T-cell (primary cell): ENCODE results near the gene CALR. TPM values are rescaled to one million over a fixed set of nuclear protein-coding genes. Genes with fewer than 3 reads are reported as not detected.
A peak's percentile ranks its signal among the peaks of the same experiment; 100 is the strongest.

Source experiments
- ATAC-seq, 4 experiments: fragments of 200-7000 bp in 3 of 4; fragments of 150-1000 bp in 1 of 4; cut with Tn5 transposase; replicated peaks in 1 of 4; 1 replicate in 3 of 4; 2 replicates in 1 of 4; pipeline ENCODE4 v1.10.0; 2021; ENCODE audit warnings: moderate library complexity in 3 of 4, mild to moderate bottlenecking in 2 of 4, moderate number of reproducible peaks in 1 of 4
- CTCF ChIA-PET, 2 donors: fragments of 300-600 bp; sonication (Branson Sonifier 250); formaldehyde crosslinking; loops; one replicate each; lab custom pipeline; 2022; ENCODE audit warnings: antibody characterized with exemption in 2 of 2; lab: Charles Lee
- POLR2A ChIA-PET, 2 donors: fragments of 300-600 bp; sonication (Branson Sonifier 250); formaldehyde crosslinking; loops; one replicate each; lab custom pipeline; 2022; ENCODE audit warnings: antibody characterized with exemption in 2 of 2; lab: Charles Lee
- DNase-seq, 35 experiments: peaks; one replicate each; pipeline versions ENCODE4 v3.0.0 to v3.0.0-alpha.2; 2013 to 2023
- H3K27ac ChIP-seq: one replicate; pipeline ENCODE4 v1.5.1; 2013; ENCODE audit warnings: low read length
- H3K27me3 ChIP-seq, 2 experiments: replicated peaks in 1 of 2; 1 replicate in 1 of 2; 2 replicates in 1 of 2; pipeline versions ENCODE4 v1.6.1 to v1.7.0; 2013; ENCODE audit warnings: low read length in 1 of 2, mixed read lengths in 1 of 2; ENCODE audit not compliant: control insufficient read depth in 2 of 2, insufficient read depth in 2 of 2; ENCODE audit errors: extremely low read depth in 1 of 2
- H3K36me3 ChIP-seq, 2 donors: 1 replicate in 1 of 2; 2 replicates in 1 of 2; pipeline versions ENCODE4 v1.6.1 to v1.7.0; 2013; ENCODE audit warnings: low read length in 1 of 2; ENCODE audit not compliant: control insufficient read depth in 2 of 2, insufficient read depth in 1 of 2; ENCODE audit errors: extremely low read depth in 1 of 2
- H3K4me1 ChIP-seq, 2 experiments: 1 replicate in 1 of 2; 2 replicates in 1 of 2; pipeline versions ENCODE4 v1.6.1 to v1.7.0; 2013; ENCODE audit warnings: low read length in 2 of 2, mixed read lengths in 1 of 2; ENCODE audit not compliant: insufficient read depth in 2 of 2, control insufficient read depth in 1 of 2; ENCODE audit errors: extremely low read depth in 1 of 2
- H3K4me3 ChIP-seq, 2 donors: 1 replicate in 1 of 2; 2 replicates in 1 of 2; pipeline versions ENCODE4 v1.5.1 to v1.7.0; 2013; ENCODE audit warnings: mild to moderate bottlenecking in 2 of 2, low read length in 1 of 2, moderate library complexity in 1 of 2; ENCODE audit not compliant: control insufficient read depth in 1 of 2; ENCODE audit errors: extremely low read depth in 1 of 2
- H3K9me3 ChIP-seq: 2 replicates; pipeline ENCODE4 v1.7.0; 2013
- H3K27ac Mint-ChIP-seq, 2 donors: one replicate each; pipeline ENCODE4 v1.8.0; 2020 to 2021; ENCODE audit warnings: mild to moderate bottlenecking in 2 of 2, mixed read lengths in 2 of 2
- H3K27me3 Mint-ChIP-seq, 2 donors: one replicate each; pipeline ENCODE4 v1.8.0; 2021 to 2022; ENCODE audit warnings: mixed read lengths in 2 of 2
- H3K36me3 Mint-ChIP-seq: one replicate; pipeline ENCODE4 v1.8.0; 2021; ENCODE audit warnings: mixed read lengths
- H3K4me1 Mint-ChIP-seq, 3 donors: one replicate each; pipeline ENCODE4 v1.8.0; 2020 to 2022; ENCODE audit warnings: mixed read lengths in 3 of 3, mild to moderate bottlenecking in 1 of 3
- H3K4me3 Mint-ChIP-seq, 3 donors: one replicate each; pipeline ENCODE4 v1.8.0; 2020 to 2022; ENCODE audit warnings: mild to moderate bottlenecking in 3 of 3, mixed read lengths in 3 of 3, moderate library complexity in 3 of 3
- H3K9me3 Mint-ChIP-seq, 3 donors: one replicate each; pipeline ENCODE4 v1.8.0; 2020 to 2022; ENCODE audit warnings: mixed read lengths in 3 of 3
- WGBS: methylation state at CpG from one replicate; pipeline ENCODE4 v1.1.5; 2013; ENCODE audit warnings: missing lambda C conversion rate; ENCODE audit not compliant: insufficient coverage; 5-methylcytosine and 5-hydroxymethylcytosine counted together
- total RNA-seq, 35 experiments: library from RNA in 6 of 35; stranded (reverse) in 6 of 35; fragments of 120-200 nt in 1 of 35; gene quantifications; one replicate each; pipeline versions ENCODE4 v1.2.1 to v1.2.4 and lab custom pipeline; 2013 to 2026

The CALR gene
- total RNA-seq, 5 donors from 2014 or later (not counting 1 experiment from before 2014, with no cell fraction given): 429 to 530 (median 501) TPM

GRCh38 chr19:12992729-12993128 is 54.3 kb downstream of the CALR start:
- 100% methylated on average over 1 of the region's 11 CpGs for WGBS
- Histone ChIP-seq H3K4me3 (no peak overlapping the region), H3K4me1 (peaks cover 3 to 15% of the 10 kb centered on the region in 2 experiments), H3K36me3 (no peaks in the 10 kb centered on the region), H3K9me3 (no peaks in the 10 kb centered on the region), H3K27me3 (peaks cover 5 to 33% of the 10 kb centered on the region in 2 experiments), H3K27ac (no peak overlapping the region)
- no peak overlapping the region for H3K4me3 Mint-ChIP-seq
- peaks cover 9 to 14% (median 9%) of the 10 kb centered on the region in 3 donors for H3K4me1 Mint-ChIP-seq
- DNase-seq: no peak
- H3K9me3 Mint-ChIP-seq: no peaks in the 10 kb centered on the region
- no peak overlapping the region for H3K27ac Mint-ChIP-seq
- POLR2A ChIA-PET: no interaction called here
- peaks cover 0 to 5% of the 10 kb centered on the region in 2 donors for H3K27me3 Mint-ChIP-seq
- H3K36me3 Mint-ChIP-seq: no peaks in the 10 kb centered on the region
- CTCF ChIA-PET: no interaction called here
- ATAC-seq: no peak

DNA sequence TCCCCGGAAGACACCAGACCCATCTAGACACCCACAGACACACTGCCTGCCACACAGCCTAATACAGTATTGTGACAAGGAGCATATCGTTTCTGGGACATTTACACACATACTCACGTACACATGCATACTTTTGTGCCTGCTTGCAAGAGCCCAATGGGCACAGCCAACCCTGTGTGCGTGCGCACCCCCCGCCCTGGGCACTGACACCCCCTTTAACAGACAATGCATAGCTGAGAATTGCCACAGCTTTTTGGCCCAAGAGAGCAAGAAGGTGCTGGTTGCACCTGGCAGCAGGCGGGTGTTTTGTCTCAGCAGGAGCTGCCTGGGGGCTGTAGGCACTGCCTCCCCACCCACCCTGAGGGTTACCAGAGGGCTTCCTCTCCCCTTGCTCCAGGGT is 55.2 kb downstream of the CALR start:
- H3K27me3 Mint-ChIP-seq: peaks cover 0 to 5% of the 10 kb centered on the region in 2 donors
- POLR2A ChIA-PET: no interaction called here
- DNase-seq: no peak
- 88% methylated on average over 6 of the region's 7 CpGs for WGBS
- peaks cover under 1% of the 10 kb centered on the region for H3K36me3 Mint-ChIP-seq
- CTCF ChIA-PET: no interaction called here
- peak overlapping the region in 2 of 3 donors; percentile 59 to 90 for H3K4me3 Mint-ChIP-seq
- Histone ChIP-seq H3K4me1 (peaks cover 3 to 15% of the 10 kb centered on the region in 2 experiments), H3K9me3 (no peaks in the 10 kb centered on the region), H3K27me3 (peaks cover 5 to 30% of the 10 kb centered on the region in 2 experiments), H3K27ac (no peak overlapping the region), H3K36me3 (no peaks in the 10 kb centered on the region), H3K4me3 (no peak overlapping the region)
- peaks cover 9 to 15% (median 14%) of the 10 kb centered on the region in 3 donors for H3K4me1 Mint-ChIP-seq
- no peak for ATAC-seq
- H3K9me3 Mint-ChIP-seq: no peaks in the 10 kb centered on the region
- no peak overlapping the region for H3K27ac Mint-ChIP-seq

Other genes with a start within 250 kb of the CALR start
- gene FBXW9, start 242.0 kb upstream of the CALR start, total RNA-seq: 1 to 10 TPM; 3.4 to 6.2 (median 4.7) TPM
- gene TNPO2, start 214.7 kb upstream of the CALR start, total RNA-seq: 10 to 100 TPM; 53.7 to 78.8 (median 62.6) TPM
- 100 to 1,000 TPM; 167 to 256 (median 254) TPM for gene TRIR, start 203.9 kb upstream of the CALR start, total RNA-seq
- gene GET3, start 201.1 kb upstream of the CALR start, total RNA-seq: 10 to 100 TPM; 24.6 to 39.3 (median 34.1) TPM
- gene BEST2, start 186.8 kb upstream of the CALR start, total RNA-seq: under 1 TPM in 1 of 5 donors, not detected in 4; 0.16 TPM
- gene HOOK2, start 163.1 kb upstream of the CALR start, total RNA-seq: 10 to 100 TPM; 19.7 to 26.6 (median 22.8) TPM
- gene JUNB, start 147.1 kb upstream of the CALR start, total RNA-seq: 1,000 to 10,000 TPM in 2 of 5 donors, 100 to 1,000 TPM in 3; 117 to 2,289 (median 138) TPM
- gene PRDX2, start 136.8 kb upstream of the CALR start, total RNA-seq: 100 to 1,000 TPM in 3 of 5 donors, 10 to 100 TPM in 2; 94.5 to 150 (median 134) TPM
- gene THSD8, start 136.5 kb upstream of the CALR start, total RNA-seq: 1 to 10 TPM in 1 of 5 donors, under 1 TPM in 3, not detected in 1; 0.63 to 2.4 (median 0.97) TPM
- gene RNASEH2A, start 132.0 kb upstream of the CALR start, total RNA-seq: 10 to 100 TPM in 3 of 5 donors, 1 to 10 TPM in 2; 4.7 to 18.0 (median 15.0) TPM
- not detected for gene RTBDN, start 104.0 kb upstream of the CALR start, total RNA-seq
- gene MAST1, start 100.1 kb upstream of the CALR start, total RNA-seq: under 1 TPM; 0.29 to 0.75 (median 0.43) TPM
- 10 to 100 TPM; 13.4 to 32.1 (median 26.5) TPM for gene DNASE2, start 57.2 kb upstream of the CALR start, total RNA-seq
- gene KLF1, start 51.4 kb upstream of the CALR start, total RNA-seq: under 1 TPM in 3 of 5 donors, not detected in 2; 0.36 to 0.67 (median 0.38) TPM
- 10 to 100 TPM; 39.8 to 68.7 (median 60.0) TPM for gene GCDH, start 47.4 kb upstream of the CALR start, total RNA-seq
- gene SYCE2, start 19.3 kb upstream of the CALR start, total RNA-seq: 1 to 10 TPM in 2 of 5 donors, not detected in 3; 2.5 to 2.8 TPM
- 10 to 100 TPM; 28.3 to 86.2 (median 73.4) TPM for gene FARSA, start 4.9 kb upstream of the CALR start, total RNA-seq
- gene RAD23A, start 7.3 kb downstream of the CALR start, total RNA-seq: 100 to 1,000 TPM in 3 of 5 donors, 10 to 100 TPM in 2; 82.0 to 116 (median 104) TPM
- gene GADD45GIP1, start 18.6 kb downstream of the CALR start, total RNA-seq: 10 to 100 TPM in 3 of 5 donors, 1 to 10 TPM in 2; 6.2 to 22.6 (median 20.1) TPM
- gene DAND5, start 31.0 kb downstream of the CALR start, total RNA-seq: not detected
- gene NFIX, start 56.9 kb downstream of the CALR start, total RNA-seq: 1 to 10 TPM; 3.9 to 6.6 (median 6.3) TPM
- 10 to 100 TPM in 3 of 5 donors, 1 to 10 TPM in 2; 3.4 to 20.6 (median 15.4) TPM for gene LYL1, start 164.2 kb downstream of the CALR start, total RNA-seq
- 100 to 1,000 TPM in 2 of 5 donors, 10 to 100 TPM in 3; 68.9 to 121 (median 95.6) TPM for gene TRMT1, start 178.1 kb downstream of the CALR start, total RNA-seq
- gene NACC1, start 179.7 kb downstream of the CALR start, total RNA-seq: 10 to 100 TPM; 23.8 to 44.9 (median 38.1) TPM
- gene STX10, start 211.8 kb downstream of the CALR start, total RNA-seq: 10 to 100 TPM; 43.8 to 89.6 (median 67.3) TPM
- gene IER2, start 211.8 kb downstream of the CALR start, total RNA-seq: 100 to 1,000 TPM; 165 to 413 (median 196) TPM